SK-N-MC (cell line): ENCODE results near the gene EXD3.

Experiments used
- EZH2 ChIP-seq: fragments of 200-600 bp; sonication (generic); IDR thresholded peaks from one replicate; pipeline ENCODE4 v1.6.1; 2017; ENCODE audit warnings: antibody characterized with exemption
- POLR2AphosphoS5 ChIP-seq: IDR thresholded peaks from 2 replicates; pipeline ENCODE4 v1.6.1; 2012; ENCODE audit warnings: mild to moderate bottlenecking, low read depth, low read length, borderline replicate concordance

DNA sequence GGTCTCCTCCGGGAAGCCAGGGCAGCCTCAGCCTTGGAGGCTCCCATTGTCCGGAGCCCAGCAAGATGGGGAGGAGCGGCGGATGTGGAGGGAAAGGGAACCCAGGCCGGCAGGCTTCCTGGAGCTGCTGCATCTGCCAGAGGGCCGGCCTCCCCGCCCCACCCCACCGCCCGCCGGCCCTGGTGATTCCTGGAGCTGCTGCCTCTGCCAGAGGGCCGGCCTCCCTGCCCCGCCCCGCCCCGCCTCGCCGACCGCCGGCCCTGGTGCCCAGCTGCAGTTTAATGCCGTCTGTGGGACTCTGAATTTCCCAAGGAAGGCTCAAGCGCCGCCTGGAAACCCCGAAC, 31.6 kb downstream of the EXD3 start:
- TF ChIP-seq EZH2 = no peak
- TF ChIP-seq POLR2AphosphoS5 = no peak
